ENCODE data around the gene ABITRAM.

- TF ChIP-seq POLR2A (IDR thresholded peaks at IDR 0.05) (no peak), CTCF (IDR thresholded peaks at IDR 0.05) (no peak), POLR2AphosphoS5 (IDR thresholded peaks at IDR 0.05; ENCODE audit: insufficient read depth in 1 of 2, low read depth in 1 of 2) (no peak)
These were observed 46.7 kb downstream of the ABITRAM start for GRCh38 chr9:108980893-108981292.
